HG02588 (cell line): Measurements from ENCODE around the gene NBL1.

Experiments used
- ATAC-seq: cut with Tn5 transposase; IDR thresholded peaks from one replicate; pipeline ENCODE4 v1.9.1; 2021; ENCODE audit warnings: mild to moderate bottlenecking, moderate library complexity; ENCODE audit not compliant: unreplicated experiment

Gene NBL1

GRCh38 chr1:19665496-19666465 lies 21.7 kb downstream of the NBL1 start:
- ATAC-seq = no peak

- ATAC-seq = no peak
These were observed 24.8 kb downstream of the NBL1 start for GRCh38 chr1:19668888-19669287.

- no peak for ATAC-seq
These were observed 26.7 kb downstream of the NBL1 start for GRCh38 chr1:19670787-19671186.

- no peak for ATAC-seq
These were observed 28.1 kb downstream of the NBL1 start for GRCh38 chr1:19672237-19672636.

- ATAC-seq = no peak
These were observed 31.7 kb downstream of the NBL1 start for GRCh38 chr1:19675797-19676196.

GRCh38 chr1:19676438-19676922 lies 32.4 kb downstream of the NBL1 start:
- no peak for ATAC-seq

GRCh38 chr1:19678493-19678892 lies 34.4 kb downstream of the NBL1 start:
- no peak for ATAC-seq

GRCh38 chr1:19678931-19679453 lies 34.9 kb downstream of the NBL1 start:
- ATAC-seq = no peak

- no peak for ATAC-seq
These were observed 35.6 kb downstream of the NBL1 start for GRCh38 chr1:19679691-19680090.

GRCh38 chr1:19680644-19681043 lies 36.5 kb downstream of the NBL1 start:
- ATAC-seq = no peak

GRCh38 chr1:19682257-19682656 lies 38.1 kb downstream of the NBL1 start:
- ATAC-seq = no peak

- no peak for ATAC-seq
These were observed 38.8 kb downstream of the NBL1 start for GRCh38 chr1:19682901-19683300.

- no peak for ATAC-seq
These were observed 39.2 kb downstream of the NBL1 start for GRCh38 chr1:19683351-19683750.

GRCh38 chr1:19684677-19685076 lies 40.6 kb downstream of the NBL1 start:
- no peak for ATAC-seq

- ATAC-seq = no peak
These were observed 41.9 kb downstream of the NBL1 start for GRCh38 chr1:19685994-19686393.

GRCh38 chr1:19687414-19687813 lies 43.3 kb downstream of the NBL1 start:
- ATAC-seq = no peak

GRCh38 chr1:19688041-19688842 lies 44.1 kb downstream of the NBL1 start:
- ATAC-seq = no peak

- no peak for ATAC-seq
These were observed 45.1 kb downstream of the NBL1 start for GRCh38 chr1:19689085-19689757.

GRCh38 chr1:19689856-19690255 lies 45.7 kb downstream of the NBL1 start:
- no peak for ATAC-seq

- no peak for ATAC-seq
These were observed 46.2 kb downstream of the NBL1 start for GRCh38 chr1:19690342-19690741.

- no peak for ATAC-seq
These were observed 50.2 kb downstream of the NBL1 start for GRCh38 chr1:19694298-19694697.
